Calu3 (cell line): ENCODE measurements around the gene SPINT1. TPM values are rescaled to one million over a fixed set of nuclear protein-coding genes. Genes with fewer than 3 reads are reported as not detected.

ENCODE experiments used
- BruUV-seq: library from RNA; stranded (reverse); fragments of 400-500 nt; replicated peaks from 2 replicates; lab custom pipeline; 2021; lab: Mats Ljungman, UMichigan
- CTCF ChIA-PET: fragments of 300-600 bp; sonication (Branson Sonifier 250); formaldehyde crosslinking; loops from one replicate; lab custom pipeline; 2022; ENCODE audit warnings: antibody characterized with exemption; lab: Charles Lee
- DNase-seq: peaks from one replicate; pipeline ENCODE4 v3.0.0; 2022
- H3K27ac Mint-ChIP-seq: one replicate; pipeline ENCODE4 v1.8.0; 2022; ENCODE audit warnings: mixed read lengths; ENCODE audit not compliant: unreplicated experiment
- H3K27me3 Mint-ChIP-seq: one replicate; pipeline ENCODE4 v1.8.0; 2022; ENCODE audit warnings: mixed read lengths; ENCODE audit not compliant: unreplicated experiment
- H3K36me3 Mint-ChIP-seq: one replicate; pipeline ENCODE4 v1.8.0; 2022; ENCODE audit warnings: mild to moderate bottlenecking, moderate library complexity, mixed read lengths; ENCODE audit not compliant: insufficient read depth, unreplicated experiment
- H3K4me1 Mint-ChIP-seq: one replicate; pipeline ENCODE4 v1.8.0; 2022; ENCODE audit warnings: mild to moderate bottlenecking, low read depth, mixed read lengths; ENCODE audit not compliant: unreplicated experiment
- H3K4me3 Mint-ChIP-seq: one replicate; pipeline ENCODE4 v1.8.0; 2022; ENCODE audit warnings: mild to moderate bottlenecking, low read depth, moderate library complexity, mixed read lengths; ENCODE audit not compliant: unreplicated experiment
- H3K9me3 Mint-ChIP-seq: one replicate; pipeline ENCODE4 v1.8.0; 2022; ENCODE audit warnings: low read depth, mixed read lengths; ENCODE audit not compliant: unreplicated experiment
- intact Hi-C: fragments of 100-400 bp; cut with micrococcal nuclease; formaldehyde crosslinking; loops from one replicate; pipeline ENCODE4 v1.10.0; 2022; ENCODE audit not compliant: unreplicated experiment
- total RNA-seq: library from RNA; stranded (reverse); gene quantifications from 2 replicates; pipeline ENCODE4 v1.2.3, GENCODE V29; 2022
- TF ChIP-seq, protein P1 (sequence below): fragments of 200-600 bp; IDR thresholded peaks from one replicate; pipeline ENCODE4 v1.8.0; 2022; ENCODE audit warnings: antibody characterized with exemption; ENCODE audit not compliant: unreplicated experiment

SPINT1 gene
- total RNA-seq, 1 experiment from 2014 or later, result 93.7 TPM

DNA sequence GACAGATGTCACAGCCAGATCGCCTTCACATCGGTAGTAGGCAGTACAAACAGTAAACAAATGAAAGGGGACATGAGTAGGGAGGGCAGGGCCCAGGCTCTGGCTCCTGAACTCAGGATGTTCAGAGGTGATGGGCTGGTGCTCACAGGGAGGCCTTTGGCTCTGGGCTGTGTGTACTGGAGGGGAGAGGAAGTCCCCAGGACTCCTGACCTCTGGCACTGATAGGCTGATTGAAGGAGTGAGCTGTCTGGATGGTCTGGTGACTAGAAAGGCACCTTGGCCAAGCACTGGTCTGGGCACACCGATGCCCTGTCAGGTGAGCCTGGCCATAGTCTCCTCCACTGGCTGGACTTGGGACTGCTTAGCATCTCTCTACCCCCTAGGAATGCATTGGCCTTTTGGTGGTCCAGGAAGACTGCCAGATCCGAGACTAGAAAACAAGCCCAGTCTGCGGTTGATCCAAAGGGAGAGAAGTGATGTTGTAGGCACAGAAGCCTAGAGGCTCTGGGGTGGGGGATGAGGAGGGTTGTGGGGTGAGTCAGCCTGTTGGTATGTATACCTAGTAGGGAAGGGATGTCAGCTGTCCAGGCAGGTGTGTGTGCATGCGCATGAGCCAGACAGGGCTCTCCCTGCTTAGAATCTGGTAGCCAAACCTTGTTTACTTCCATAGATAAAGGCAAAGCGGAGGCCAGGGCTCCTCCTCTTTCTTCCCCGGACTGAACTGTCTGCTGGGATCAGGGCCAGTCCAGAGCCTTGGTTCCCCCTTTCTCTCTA is 1.9 kb downstream of the SPINT1 start:
- Mint-ChIP-seq H3K27ac (no peak overlapping the region), H3K9me3 (no peaks in the 10 kb centered on the region), H3K4me1 (peaks cover 10% of the 10 kb centered on the region), H3K36me3 (peaks cover 48% of the 10 kb centered on the region), H3K4me3 (peak overlapping the region; percentile 79), H3K27me3 (no peaks in the 10 kb centered on the region)
- intact Hi-C loops, result loop anchor here (2.0 to 5.0 kb wide), 2 partner anchors 49 to 58 kb away; partner anchors contain the start of gene VPS18
- BruUV-seq, result no TSS peak
- CTCF ChIA-PET, result no interaction called here
- TF ChIP-seq, protein P1, sequence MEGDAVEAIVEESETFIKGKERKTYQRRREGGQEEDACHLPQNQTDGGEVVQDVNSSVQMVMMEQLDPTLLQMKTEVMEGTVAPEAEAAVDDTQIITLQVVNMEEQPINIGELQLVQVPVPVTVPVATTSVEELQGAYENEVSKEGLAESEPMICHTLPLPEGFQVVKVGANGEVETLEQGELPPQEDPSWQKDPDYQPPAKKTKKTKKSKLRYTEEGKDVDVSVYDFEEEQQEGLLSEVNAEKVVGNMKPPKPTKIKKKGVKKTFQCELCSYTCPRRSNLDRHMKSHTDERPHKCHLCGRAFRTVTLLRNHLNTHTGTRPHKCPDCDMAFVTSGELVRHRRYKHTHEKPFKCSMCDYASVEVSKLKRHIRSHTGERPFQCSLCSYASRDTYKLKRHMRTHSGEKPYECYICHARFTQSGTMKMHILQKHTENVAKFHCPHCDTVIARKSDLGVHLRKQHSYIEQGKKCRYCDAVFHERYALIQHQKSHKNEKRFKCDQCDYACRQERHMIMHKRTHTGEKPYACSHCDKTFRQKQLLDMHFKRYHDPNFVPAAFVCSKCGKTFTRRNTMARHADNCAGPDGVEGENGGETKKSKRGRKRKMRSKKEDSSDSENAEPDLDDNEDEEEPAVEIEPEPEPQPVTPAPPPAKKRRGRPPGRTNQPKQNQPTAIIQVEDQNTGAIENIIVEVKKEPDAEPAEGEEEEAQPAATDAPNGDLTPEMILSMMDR, result no peak
- DNase-seq, result peak; percentile 78

GRCh38 chr15:40846841-40847222 is 3.0 kb downstream of the SPINT1 start:
- CTCF ChIA-PET, result interaction anchor here (0.6 to 1.5 kb wide), 6 partner anchors 11 to 152 kb away, joined by 3 to 9 read pairs (median 4); partner anchors contain the start of genes RAD51, RHOV and VPS18
- Mint-ChIP-seq H3K4me1 (peaks cover 10% of the 10 kb centered on the region), H3K4me3 (peak overlapping the region; percentile 79), H3K27ac (peak overlapping the region; percentile 70), H3K27me3 (no peaks in the 10 kb centered on the region), H3K36me3 (peaks cover 55% of the 10 kb centered on the region), H3K9me3 (no peaks in the 10 kb centered on the region)
- TF ChIP-seq, protein P1, result no peak
- no TSS peak for BruUV-seq
- intact Hi-C loops, result loop anchor here (2.0 to 5.0 kb wide), 2 partner anchors 48 to 60 kb away; partner anchors contain the start of gene VPS18
- DNase-seq, result no peak

GRCh38 chr15:40847223-40847961 is 3.5 kb downstream of the SPINT1 start:
- Mint-ChIP-seq H3K9me3 (no peaks in the 10 kb centered on the region), H3K4me1 (peaks cover 16% of the 10 kb centered on the region), H3K4me3 (peak overlapping the region; percentile 79), H3K27me3 (no peaks in the 10 kb centered on the region), H3K27ac (peak overlapping the region; percentile 70), H3K36me3 (peaks cover 55% of the 10 kb centered on the region)
- intact Hi-C loops, result loop anchor here (2.0 to 5.0 kb wide), 2 partner anchors 47 to 60 kb away; partner anchors contain the start of gene VPS18
- CTCF ChIA-PET, result interaction anchor here (0.6 to 1.5 kb wide), 6 partner anchors 10 to 153 kb away, joined by 3 to 9 read pairs (median 4); partner anchors contain the start of genes RAD51, RHOV and VPS18
- TF ChIP-seq, protein P1, result no peak
- BruUV-seq, result no TSS peak
- DNase-seq, result peak; percentile 64

GRCh38 chr15:40850576-40851112 is 6.8 kb downstream of the SPINT1 start:
- Mint-ChIP-seq H3K27ac (no peak overlapping the region), H3K36me3 (peaks cover 32% of the 10 kb centered on the region), H3K9me3 (no peaks in the 10 kb centered on the region), H3K27me3 (no peaks in the 10 kb centered on the region), H3K4me1 (peaks cover 17% of the 10 kb centered on the region), H3K4me3 (no peak overlapping the region)
- intact Hi-C loops, result no loop called here
- CTCF ChIA-PET, result interaction anchor here (0.5 to 0.7 kb wide), 2 partner anchors 28 to 64 kb away, joined by 3 to 4 read pairs; no protein-coding TSS in a partner anchor
- TF ChIP-seq, protein P1, result no peak
- BruUV-seq, result no TSS peak
- no peak for DNase-seq
